GM10266 (cell line): ENCODE results near the gene MEGF6.

Source experiments
- DNase-seq: peaks from one replicate; pipeline ENCODE4 v3.0.0; 2012; ENCODE audit errors: extremely low spot score
- CTCF ChIP-seq: IDR thresholded peaks from 2 replicates; pipeline ENCODE4 v1.5.1; 2012; ENCODE audit warnings: mild to moderate bottlenecking, low read depth; ENCODE audit not compliant: control insufficient read depth, insufficient read depth; ENCODE audit errors: missing control alignments

MEGF6 gene

GRCh38 chr1:3595949-3596348 lies 15.4 kb downstream of the MEGF6 start:
- no peak for DNase-seq
- no peak for TF ChIP-seq CTCF

GRCh38 chr1:3594706-3595377 lies 16.5 kb downstream of the MEGF6 start:
- no peak for DNase-seq
- no peak for TF ChIP-seq CTCF

GRCh38 chr1:3593745-3594144 lies 17.6 kb downstream of the MEGF6 start:
- DNase-seq: no peak
- no peak for TF ChIP-seq CTCF

GRCh38 chr1:3593334-3593733 lies 18.0 kb downstream of the MEGF6 start:
- TF ChIP-seq CTCF: no peak
- no peak for DNase-seq

GRCh38 chr1:3590951-3591865 lies 20.1 kb downstream of the MEGF6 start:
- no peak for TF ChIP-seq CTCF
- no peak for DNase-seq

GRCh38 chr1:3590139-3590763 lies 21.1 kb downstream of the MEGF6 start:
- DNase-seq: no peak
- no peak for TF ChIP-seq CTCF

GRCh38 chr1:3588395-3588794 lies 22.9 kb downstream of the MEGF6 start:
- DNase-seq: no peak
- TF ChIP-seq CTCF: no peak
